HL-60/S4 treated with phorbol 12-myristate 13-acetate at 8.2 ng/mL for 4 days and 3 days (cell line): ENCODE data around the gene PGLYRP2.

Experiments used
- in situ Hi-C: fragments of 300-500 bp; cut with MboI; formaldehyde crosslinking; loops from 2 replicates; pipeline ENCODE4 v1.15.0; 2022; ENCODE audit warnings: low sequenced_read_pairs

The PGLYRP2 gene

GRCh38 chr19:15442142-15442920, 37.0 kb downstream of the PGLYRP2 start:
- in situ Hi-C loops = no loop called here

- in situ Hi-C loops = no loop called here
Observed at GRCh38 chr19:15441317-15441716, 38.0 kb downstream of the PGLYRP2 start.

- in situ Hi-C loops = no loop called here
Observed at GRCh38 chr19:15439821-15440641, 39.3 kb downstream of the PGLYRP2 start.

GRCh38 chr19:15439078-15439799, 40.1 kb downstream of the PGLYRP2 start:
- in situ Hi-C loops = no loop called here

GRCh38 chr19:15438577-15438976, 40.7 kb downstream of the PGLYRP2 start:
- in situ Hi-C loops = no loop called here

- in situ Hi-C loops = no loop called here
Observed at GRCh38 chr19:15438124-15438496, 41.2 kb downstream of the PGLYRP2 start.

- in situ Hi-C loops = no loop called here
Observed at GRCh38 chr19:15437355-15438123, 41.8 kb downstream of the PGLYRP2 start.

- in situ Hi-C loops = no loop called here
Observed at GRCh38 chr19:15436826-15437110, 42.5 kb downstream of the PGLYRP2 start.

GRCh38 chr19:15436012-15436825, 43.1 kb downstream of the PGLYRP2 start:
- in situ Hi-C loops = no loop called here

GRCh38 chr19:15433519-15434069, 45.7 kb downstream of the PGLYRP2 start:
- in situ Hi-C loops = no loop called here

- in situ Hi-C loops = no loop called here
Observed at GRCh38 chr19:15432629-15433518, 46.4 kb downstream of the PGLYRP2 start.

- in situ Hi-C loops = no loop called here
Observed at GRCh38 chr19:15432018-15432494, 47.2 kb downstream of the PGLYRP2 start.

GRCh38 chr19:15431396-15432017, 47.8 kb downstream of the PGLYRP2 start:
- in situ Hi-C loops = no loop called here

GRCh38 chr19:15430526-15431120, 48.7 kb downstream of the PGLYRP2 start:
- in situ Hi-C loops = no loop called here

GRCh38 chr19:15429825-15430467, 49.4 kb downstream of the PGLYRP2 start:
- in situ Hi-C loops = no loop called here

GRCh38 chr19:15428956-15429824, 50.1 kb downstream of the PGLYRP2 start:
- in situ Hi-C loops = no loop called here
